Activated CD8-positive, alpha-beta memory T cell treated with anti-CD3 and anti-CD28 coated beads, Interleukin-2, amount 10 ng/mL, durations not matched to agents 7 days and 5 days (primary cell): ENCODE results near the gene GPR55. TPM values are rescaled to one million over a fixed set of nuclear protein-coding genes. Genes with fewer than 3 reads are reported as not detected.
"Not testable (repeated sequence)": the region's sequence is repeated elsewhere in the genome, so short reads cannot be mapped to it uniquely, and the experiment has no call there.

ENCODE experiments used
- ATAC-seq: fragments of 150-1000 bp; cut with Tn5 transposase; one replicate; pipeline ENCODE4 v1.10.0; 2021; ENCODE audit warnings: moderate library complexity
- CTCF ChIA-PET: fragments of 350-600 bp; sonication (Branson Sonifier 250); formaldehyde crosslinking; loops from one replicate; lab custom pipeline; 2021; ENCODE audit warnings: antibody characterized with exemption; lab: Charles Lee
- DNase-seq: peaks from one replicate; pipeline ENCODE4 v3.0.0-alpha.2; 2020
- H3K27ac Mint-ChIP-seq: one replicate; pipeline ENCODE4 v1.8.0; 2021; ENCODE audit warnings: mild to moderate bottlenecking, mixed read lengths
- H3K27me3 Mint-ChIP-seq: one replicate; pipeline ENCODE4 v1.8.0; 2021; ENCODE audit warnings: mixed read lengths
- H3K36me3 Mint-ChIP-seq: one replicate; pipeline ENCODE4 v1.8.0; 2021; ENCODE audit warnings: mild to moderate bottlenecking, mixed read lengths
- H3K4me1 Mint-ChIP-seq: one replicate; pipeline ENCODE4 v1.8.0; 2021; ENCODE audit warnings: mixed read lengths
- H3K4me3 Mint-ChIP-seq: one replicate; pipeline ENCODE4 v1.8.0; 2021; ENCODE audit warnings: mild to moderate bottlenecking, moderate library complexity, mixed read lengths
- H3K9me3 Mint-ChIP-seq: one replicate; pipeline ENCODE4 v1.8.0; 2022; ENCODE audit warnings: low read depth, mixed read lengths
- total RNA-seq, 2 experiments: library from RNA; stranded (reverse); gene quantifications; one replicate each; pipeline ENCODE4 v1.2.3, GENCODE V29; 2021

The GPR55 gene
- total RNA-seq, 2 experiments from 2014 or later, result 42.1 to 58.8 TPM

GRCh38 chr2:230938098-230938497 lies 13.1 kb upstream of the GPR55 start:
- CTCF ChIA-PET, result interaction anchor here (1.4 kb wide), 1 partner anchor 14 kb away, joined by 4 read pairs; the partner anchor contains the start of gene GPR55
- peaks cover 11% of the 10 kb centered on the region for H3K27me3 Mint-ChIP-seq
- DNase-seq (no peak), ATAC-seq (no peak)
- no peak overlapping the region for H3K27ac Mint-ChIP-seq
- peaks cover 7% of the 10 kb centered on the region for H3K4me1 Mint-ChIP-seq
- no peak overlapping the region for H3K4me3 Mint-ChIP-seq
- peaks cover 10% of the 10 kb centered on the region for H3K36me3 Mint-ChIP-seq
- peaks cover 11% of the 10 kb centered on the region for H3K9me3 Mint-ChIP-seq

DNA sequence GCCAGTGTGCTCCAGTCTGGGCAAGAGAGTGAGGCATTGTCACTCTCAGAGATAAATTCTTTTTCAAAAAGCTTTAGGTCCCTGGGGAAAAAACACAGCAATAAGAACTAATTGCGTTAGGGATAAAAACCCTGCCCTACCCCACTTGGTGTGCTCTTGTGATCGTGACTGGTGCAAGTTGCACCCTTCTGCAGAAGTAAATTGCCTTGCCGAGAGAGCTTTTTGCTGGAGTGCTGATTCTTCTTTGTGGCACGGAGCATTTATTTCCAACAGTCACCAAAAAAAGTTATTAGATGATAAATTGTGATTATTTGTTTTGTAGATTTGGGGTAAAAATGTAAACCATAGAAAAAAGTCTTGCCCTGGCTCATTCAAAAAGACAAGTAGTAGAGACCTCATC lies 12.3 kb upstream of the GPR55 start:
- Mint-ChIP-seq H3K36me3 (peaks cover 10% of the 10 kb centered on the region), H3K27ac (no peak overlapping the region), H3K9me3 (peaks cover 11% of the 10 kb centered on the region), H3K4me3 (no peak overlapping the region), H3K4me1 (peaks cover 7% of the 10 kb centered on the region), H3K27me3 (peaks cover 14% of the 10 kb centered on the region)
- ATAC-seq, result no peak
- peak; percentile 19 for DNase-seq
- CTCF ChIA-PET, result interaction anchor here (1.4 kb wide), 1 partner anchor 13 kb away, joined by 4 read pairs; the partner anchor contains the start of gene GPR55

GRCh38 chr2:230936243-230936642 lies 11.2 kb upstream of the GPR55 start:
- ATAC-seq, H3K4me3 Mint-ChIP-seq, H3K36me3 Mint-ChIP-seq, H3K27ac Mint-ChIP-seq, CTCF ChIA-PET: not testable (repeated sequence)
- H3K4me1 Mint-ChIP-seq, result peaks cover 11% of the 10 kb centered on the region
- H3K27me3 Mint-ChIP-seq, result peaks cover 12% of the 10 kb centered on the region
- H3K9me3 Mint-ChIP-seq, result peaks cover 11% of the 10 kb centered on the region
- peak; percentile 8 for DNase-seq

- Mint-ChIP-seq H3K4me3 (no peak overlapping the region), H3K4me1 (peaks cover 15% of the 10 kb centered on the region), H3K36me3 (peaks cover 10% of the 10 kb centered on the region), H3K9me3 (peaks cover 11% of the 10 kb centered on the region), H3K27ac (no peak overlapping the region), H3K27me3 (peaks cover 12% of the 10 kb centered on the region)
- DNase-seq (peak; percentile 35), ATAC-seq (no peak)
- CTCF ChIA-PET, result no interaction called here
Observed at GRCh38 chr2:230935130-230935430, 10.0 kb upstream of the GPR55 start.

DNA sequence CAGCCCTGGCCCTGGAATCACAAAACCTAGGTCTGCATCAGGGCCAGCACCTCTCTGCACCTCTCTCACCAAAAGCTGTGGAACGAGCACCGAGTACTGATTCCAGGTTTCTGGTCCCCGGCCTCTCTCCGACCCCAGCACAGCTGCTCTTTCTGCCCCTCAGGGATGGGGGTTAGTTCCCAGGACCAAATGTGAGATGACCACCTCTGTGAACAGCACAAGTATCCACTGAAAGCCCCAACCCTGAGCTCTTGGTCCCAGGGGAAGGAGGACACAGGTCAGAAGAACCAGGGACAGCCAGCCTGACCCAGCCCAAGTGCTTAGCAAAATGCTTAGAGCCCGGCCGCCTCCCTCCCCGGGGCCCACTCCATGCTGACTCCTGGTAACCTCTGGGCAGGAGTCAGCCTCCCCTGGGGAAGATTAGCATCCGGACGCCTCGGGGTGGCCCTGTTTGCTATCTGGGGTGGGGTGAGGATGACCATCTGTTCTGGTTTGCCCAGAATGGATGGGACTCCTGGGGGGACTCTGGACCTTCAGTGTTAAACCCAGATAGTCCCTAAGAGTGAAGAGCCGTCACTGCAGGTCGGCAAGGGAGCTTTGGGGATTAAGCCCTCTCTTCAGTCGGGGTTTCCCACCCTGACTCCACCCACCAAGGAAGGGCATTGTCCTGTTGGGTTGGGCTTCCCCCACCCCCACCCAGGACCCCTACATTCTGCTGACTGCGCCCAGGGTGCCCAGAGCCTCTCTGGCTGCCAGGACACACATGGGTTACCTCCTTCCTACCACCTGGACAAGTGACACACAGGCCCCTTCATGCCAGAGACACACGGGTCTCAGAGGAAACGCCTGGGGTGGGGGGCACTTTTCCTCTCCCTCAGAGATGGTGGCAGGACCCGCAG lies 9.4 kb upstream of the GPR55 start:
- peaks cover 13% of the 10 kb centered on the region for H3K27me3 Mint-ChIP-seq
- no peak for ATAC-seq
- peaks cover 10% of the 10 kb centered on the region for H3K36me3 Mint-ChIP-seq
- H3K27ac Mint-ChIP-seq, result no peak overlapping the region
- peak; percentile 34 for DNase-seq
- H3K4me1 Mint-ChIP-seq, result peaks cover 16% of the 10 kb centered on the region
- H3K9me3 Mint-ChIP-seq, result peaks cover 11% of the 10 kb centered on the region
- no peak overlapping the region for H3K4me3 Mint-ChIP-seq
- CTCF ChIA-PET, result interaction anchor here (1.0 kb wide), 1 partner anchor 10 kb away, joined by 3 read pairs; the partner anchor contains the start of gene GPR55

DNA sequence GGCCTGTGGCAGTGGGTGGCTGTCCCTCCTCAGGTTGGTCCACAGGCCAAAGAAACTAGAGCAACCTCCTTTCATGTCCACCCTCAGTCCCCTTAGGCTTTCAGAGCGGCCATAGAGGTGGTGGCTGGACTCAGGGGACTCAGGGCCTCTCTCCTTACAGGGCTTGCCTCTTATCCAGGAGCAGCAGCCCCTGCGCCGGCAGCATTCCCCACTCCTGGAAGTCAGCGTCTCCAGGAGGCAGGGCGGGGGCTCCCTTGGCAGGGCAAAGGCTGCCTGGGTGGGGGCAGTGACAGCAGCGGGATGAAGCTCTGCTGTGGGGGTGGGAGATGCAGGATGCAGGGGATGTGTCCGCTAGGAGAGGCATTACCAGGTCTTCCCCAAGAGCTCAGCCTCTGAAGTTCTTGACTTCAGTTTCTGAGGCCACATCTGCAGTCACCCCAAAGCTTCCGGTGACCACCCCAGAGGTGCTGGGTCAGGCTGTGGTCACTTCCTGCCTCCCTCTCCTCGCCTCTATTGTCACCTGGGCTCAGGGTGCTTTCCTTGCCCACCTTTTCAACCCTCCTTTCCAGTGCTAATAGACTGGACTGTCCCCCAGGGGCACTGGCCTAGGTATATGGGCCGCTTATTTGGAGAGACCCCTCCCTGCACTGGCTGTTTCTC lies 8.6 kb upstream of the GPR55 start:
- Mint-ChIP-seq H3K4me3 (no peak overlapping the region), H3K9me3 (peaks cover 11% of the 10 kb centered on the region), H3K36me3 (peaks cover 10% of the 10 kb centered on the region), H3K4me1 (peaks cover 16% of the 10 kb centered on the region), H3K27ac (no peak overlapping the region), H3K27me3 (peaks cover 15% of the 10 kb centered on the region)
- CTCF ChIA-PET, result interaction anchor here (1.0 kb wide), 1 partner anchor 9 kb away, joined by 3 read pairs; the partner anchor contains the start of gene GPR55
- peak; percentile 34 for DNase-seq
- no peak for ATAC-seq

- peaks cover 11% of the 10 kb centered on the region for H3K9me3 Mint-ChIP-seq
- CTCF ChIA-PET, result interaction anchor here (0.7 to 1.0 kb wide), 2 partner anchors 8 to 31 kb away, joined by 3 read pairs; partner anchors contain the start of gene GPR55
- DNase-seq (peak; percentile 34), ATAC-seq (no peak)
- no peak overlapping the region for H3K4me3 Mint-ChIP-seq
- peaks cover 16% of the 10 kb centered on the region for H3K4me1 Mint-ChIP-seq
- peaks cover 15% of the 10 kb centered on the region for H3K27me3 Mint-ChIP-seq
- H3K36me3 Mint-ChIP-seq, result peaks cover 10% of the 10 kb centered on the region
- H3K27ac Mint-ChIP-seq, result no peak overlapping the region
Observed at GRCh38 chr2:230932556-230933511, 7.8 kb upstream of the GPR55 start.

DNA sequence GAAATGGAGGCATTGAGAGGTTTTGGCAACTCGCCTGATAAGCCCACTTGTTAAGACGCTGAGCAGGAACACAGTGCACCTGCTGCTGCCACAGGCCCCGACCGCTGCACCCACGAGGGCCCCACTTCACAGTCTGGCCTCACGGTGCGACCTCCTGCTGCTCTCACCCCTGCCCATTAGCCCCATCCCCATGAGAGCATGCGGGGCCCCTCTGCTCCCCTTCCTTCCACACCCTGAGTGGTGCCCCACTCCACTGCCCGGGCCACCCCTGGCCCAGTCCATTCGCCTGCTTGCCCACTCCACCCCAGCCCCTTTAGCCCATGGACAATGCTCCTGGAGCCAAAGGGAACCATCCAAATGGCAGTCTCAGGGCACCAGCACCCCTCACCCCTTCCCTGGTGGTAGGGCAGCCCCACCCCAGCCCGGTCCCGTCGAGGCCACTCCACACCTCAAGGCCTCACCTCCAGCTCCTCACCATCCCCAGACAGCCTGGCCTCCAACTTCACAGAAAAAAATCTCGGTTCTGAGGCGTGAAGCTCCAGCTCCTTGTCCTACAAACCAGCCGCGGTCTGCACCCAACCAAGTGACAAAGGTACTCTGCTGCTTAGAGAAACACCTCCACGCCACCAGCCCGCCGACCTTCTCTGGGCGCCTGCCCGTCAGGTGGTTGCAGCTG lies 6.7 kb upstream of the GPR55 start:
- DNase-seq (peak; percentile 38), ATAC-seq (no peak)
- CTCF ChIA-PET, result no interaction called here
- Mint-ChIP-seq H3K36me3 (peaks cover 7% of the 10 kb centered on the region), H3K9me3 (peaks cover 8% of the 10 kb centered on the region), H3K27ac (no peak overlapping the region), H3K27me3 (peaks cover 15% of the 10 kb centered on the region), H3K4me3 (no peak overlapping the region), H3K4me1 (peaks cover 25% of the 10 kb centered on the region)

GRCh38 chr2:230930928-230931555 lies 6.0 kb upstream of the GPR55 start:
- Mint-ChIP-seq H3K4me3 (no peak overlapping the region), H3K9me3 (peaks cover 7% of the 10 kb centered on the region), H3K4me1 (peaks cover 27% of the 10 kb centered on the region), H3K36me3 (peaks cover 7% of the 10 kb centered on the region), H3K27ac (peak overlapping the region; percentile 34), H3K27me3 (peaks cover 14% of the 10 kb centered on the region)
- CTCF ChIA-PET, result no interaction called here
- DNase-seq (peak; percentile 23), ATAC-seq (no peak)

DNA sequence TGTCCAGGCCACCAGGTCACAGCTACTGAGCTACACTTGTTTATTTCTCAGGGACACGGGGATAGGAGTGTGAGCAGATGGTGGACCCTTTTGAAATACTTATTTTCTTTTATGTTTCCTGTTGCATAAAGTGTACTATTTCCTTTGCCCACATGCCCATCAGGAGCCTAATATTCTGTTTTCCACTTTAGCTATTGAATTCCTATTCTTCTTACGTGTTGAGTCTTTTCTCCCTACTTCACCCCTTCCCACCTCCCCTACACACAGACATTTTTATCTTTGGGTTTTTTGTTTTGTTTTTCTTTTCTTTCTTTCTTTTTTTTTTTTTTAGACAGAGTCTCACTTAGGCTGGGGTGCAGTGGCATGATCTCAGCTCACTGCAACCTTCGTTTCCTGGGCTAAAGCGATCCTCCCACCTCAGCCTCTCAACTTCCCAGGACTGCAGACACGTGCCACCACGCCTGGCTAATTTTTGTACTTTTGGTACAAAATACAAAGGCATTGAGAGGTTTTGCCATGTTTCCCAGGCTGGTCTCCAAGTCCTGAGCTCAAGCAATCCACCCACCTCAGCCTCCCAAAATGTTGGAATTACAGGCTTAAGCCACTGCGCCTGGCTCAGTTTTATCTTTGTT lies 5.2 kb upstream of the GPR55 start:
- no peak overlapping the region for H3K4me3 Mint-ChIP-seq
- peaks cover under 1% of the 10 kb centered on the region for H3K9me3 Mint-ChIP-seq
- H3K27me3 Mint-ChIP-seq, result peaks cover 10% of the 10 kb centered on the region
- ATAC-seq (no peak), DNase-seq (no peak)
- no peak overlapping the region for H3K27ac Mint-ChIP-seq
- CTCF ChIA-PET, result interaction anchor here (1.2 kb wide), 1 partner anchor 57 kb away, joined by 7 read pairs; no protein-coding TSS in a partner anchor
- no peaks in the 10 kb centered on the region for H3K36me3 Mint-ChIP-seq
- H3K4me1 Mint-ChIP-seq, result peaks cover 35% of the 10 kb centered on the region

DNA sequence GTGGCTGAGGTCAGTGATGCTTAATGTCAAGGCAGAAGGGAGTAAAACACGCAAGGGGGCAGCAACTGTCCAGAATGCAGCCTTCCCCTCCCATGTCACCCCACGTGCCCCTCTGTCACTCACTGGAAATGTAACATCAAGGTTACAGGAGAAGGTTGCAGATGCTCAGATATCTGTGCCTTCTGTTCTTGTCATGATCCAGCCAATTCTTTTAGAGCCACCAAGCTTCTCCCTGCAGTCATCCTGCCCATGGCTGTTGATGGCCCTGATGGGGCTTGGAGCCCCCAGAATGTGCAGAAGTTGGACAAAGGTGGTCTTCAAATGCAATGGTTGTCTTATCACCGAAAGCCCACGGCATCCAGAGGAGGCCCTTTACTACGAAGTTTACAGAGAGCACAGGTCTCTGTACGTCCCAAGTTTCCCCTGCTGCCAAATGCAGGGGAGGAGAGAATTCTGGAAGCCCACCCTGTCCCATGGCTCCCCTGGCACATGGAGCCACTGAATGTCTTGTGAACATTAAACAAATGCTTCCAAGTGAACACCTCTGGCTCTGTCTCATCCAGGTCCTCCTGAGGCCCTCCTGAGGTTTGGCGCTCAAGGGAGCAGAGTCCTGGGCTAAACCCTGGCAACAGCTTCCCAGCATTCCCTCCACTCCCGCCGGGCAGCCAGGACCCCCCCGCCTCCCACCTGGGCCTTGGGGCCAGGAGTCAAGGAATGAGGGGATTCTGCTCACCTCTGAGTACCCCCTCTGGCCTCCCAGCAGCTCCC lies 4.5 kb upstream of the GPR55 start:
- Mint-ChIP-seq H3K9me3 (no peaks in the 10 kb centered on the region), H3K4me3 (no peak overlapping the region), H3K36me3 (no peaks in the 10 kb centered on the region), H3K4me1 (peaks cover 42% of the 10 kb centered on the region), H3K27ac (no peak overlapping the region), H3K27me3 (peaks cover 10% of the 10 kb centered on the region)
- ATAC-seq (no peak), DNase-seq (peak; percentile 35)
- CTCF ChIA-PET, result interaction anchor here (1.2 to 1.3 kb wide), 2 partner anchors 24 to 58 kb away, joined by 3 to 7 read pairs; no protein-coding TSS in a partner anchor
